ENCODE data around the gene PFN1.

Gene PFN1

GRCh38 chr17:4948166-4948930, at the start of gene PFN1:
Gene PFN1, minus strand, starts transcription at chr17:4948530. Its CDS starts 136 bp downstream, at chr17:4948394.
- H3K27me3 ChIP-seq (ENCODE audit: insufficient read depth, low read length) = no peaks in the 10 kb centered on the region

GRCh38 chr17:4997302-4998026, 49.1 kb upstream of the PFN1 start, which contains the start of the genes INCA1 and KIF1C:
Gene INCA1, minus strand, starts transcription at chr17:4997522. Its CDS starts 3,085 bp downstream, at chr17:4994437.
Gene KIF1C, plus strand, starts transcription at chr17:4997950. Its CDS starts 2,297 bp downstream, at chr17:5000247.
- peaks cover 20% of the 10 kb centered on the region for H3K36me3 ChIP-seq (ENCODE audit: insufficient read depth, low read length)
- peak within 1 kb of the TSS; percentile 78 for H2AFZ ChIP-seq (ENCODE audit: low read depth, low read length)
- H3K27me3 ChIP-seq (ENCODE audit: insufficient read depth, low read length) = no peaks in the 10 kb centered on the region
- H3K9me3 ChIP-seq (ENCODE audit: low read length) = no peaks in the 10 kb centered on the region
- H3K4me3 ChIP-seq (ENCODE audit: low read length) = peak within 1 kb of the TSS; percentile 58
- peaks cover 19% of the 10 kb centered on the region for H3K4me1 ChIP-seq (ENCODE audit: insufficient read depth, low read length)

More at GRCh38 chr17:4948166-4948930, at the start of gene PFN1:
- no peaks in the 10 kb centered on the region for H3K9me3 ChIP-seq (ENCODE audit: low read length)
- peak within 1 kb of the TSS; percentile 74 for H2AFZ ChIP-seq (ENCODE audit: low read depth, low read length)
- peaks cover 36% of the 10 kb centered on the region for H3K36me3 ChIP-seq (ENCODE audit: insufficient read depth, low read length)
- peaks cover 37% of the 10 kb centered on the region for H3K4me1 ChIP-seq (ENCODE audit: insufficient read depth, low read length)
- peak within 1 kb of the TSS; percentile 84 for H3K4me3 ChIP-seq (ENCODE audit: low read length)

GRCh38 chr17:4994081-4994595, 45.8 kb upstream of the PFN1 start:
- H3K36me3 ChIP-seq (ENCODE audit: insufficient read depth, low read length) = no peaks in the 10 kb centered on the region
- peaks cover 14% of the 10 kb centered on the region for H3K4me1 ChIP-seq (ENCODE audit: insufficient read depth, low read length)

GRCh38 chr17:4987767-4988567, 39.6 kb upstream of the PFN1 start:
- no peaks in the 10 kb centered on the region for H3K9me3 ChIP-seq (ENCODE audit: low read length)
- H3K4me1 ChIP-seq (ENCODE audit: insufficient read depth, low read length) = no peaks in the 10 kb centered on the region
- peak overlapping the region; percentile 45 for H3K4me3 ChIP-seq (ENCODE audit: low read length)
- H2AFZ ChIP-seq (ENCODE audit: low read depth, low read length) = peak overlapping the region; percentile 53
- H3K27me3 ChIP-seq (ENCODE audit: insufficient read depth, low read length) = peaks cover 21% of the 10 kb centered on the region
- no peaks in the 10 kb centered on the region for H3K36me3 ChIP-seq (ENCODE audit: insufficient read depth, low read length)

More at GRCh38 chr17:4994081-4994595, 45.8 kb upstream of the PFN1 start:
- Histone ChIP-seq H3K4me3 (ENCODE audit: low read length) (no peak overlapping the region), H2AFZ (ENCODE audit: low read depth, low read length) (no peak overlapping the region), H3K9me3 (ENCODE audit: low read length) (no peaks in the 10 kb centered on the region), H3K27me3 (ENCODE audit: insufficient read depth, low read length) (peaks cover 3% of the 10 kb centered on the region)

- Histone ChIP-seq H3K27me3 (ENCODE audit: insufficient read depth, low read length) (peaks cover 21% of the 10 kb centered on the region), H3K9me3 (ENCODE audit: low read length) (no peaks in the 10 kb centered on the region), H3K4me3 (ENCODE audit: low read length) (peak within 1 kb of the TSS; percentile 45), H2AFZ (ENCODE audit: low read depth, low read length) (peak within 1 kb of the TSS; percentile 53), H3K36me3 (ENCODE audit: insufficient read depth, low read length) (no peaks in the 10 kb centered on the region), H3K4me1 (ENCODE audit: insufficient read depth, low read length) (no peaks in the 10 kb centered on the region)
These were observed 38.8 kb upstream of the PFN1 start, which contains the start of gene CAMTA2 for GRCh38 chr17:4986951-4987766. Gene CAMTA2, minus strand, starts transcription at chr17:4987675. Its CDS starts 1,453 bp downstream, at chr17:4986222.

GRCh38 chr17:4986403-4986802, 38.1 kb upstream of the PFN1 start:
- peaks cover 21% of the 10 kb centered on the region for H3K27me3 ChIP-seq (ENCODE audit: insufficient read depth, low read length)
- H3K9me3 ChIP-seq (ENCODE audit: low read length) = no peaks in the 10 kb centered on the region
- H2AFZ ChIP-seq (ENCODE audit: low read depth, low read length) = no peak overlapping the region
- H3K4me1 ChIP-seq (ENCODE audit: insufficient read depth, low read length) = no peaks in the 10 kb centered on the region
- no peak overlapping the region for H3K4me3 ChIP-seq (ENCODE audit: low read length)
- H3K36me3 ChIP-seq (ENCODE audit: insufficient read depth, low read length) = no peaks in the 10 kb centered on the region

GRCh38 chr17:4982305-4982704, 34.0 kb upstream of the PFN1 start:
- Histone ChIP-seq H2AFZ (ENCODE audit: low read depth, low read length) (no peak overlapping the region), H3K27me3 (ENCODE audit: insufficient read depth, low read length) (peaks cover 2% of the 10 kb centered on the region), H3K36me3 (ENCODE audit: insufficient read depth, low read length) (no peaks in the 10 kb centered on the region), H3K4me1 (ENCODE audit: insufficient read depth, low read length) (no peaks in the 10 kb centered on the region), H3K9me3 (ENCODE audit: low read length) (no peaks in the 10 kb centered on the region), H3K4me3 (ENCODE audit: low read length) (no peak overlapping the region)

GRCh38 chr17:4980644-4981216, 32.4 kb upstream of the PFN1 start:
- no peaks in the 10 kb centered on the region for H3K27me3 ChIP-seq (ENCODE audit: insufficient read depth, low read length)
- no peak overlapping the region for H3K4me3 ChIP-seq (ENCODE audit: low read length)
- H3K4me1 ChIP-seq (ENCODE audit: insufficient read depth, low read length) = no peaks in the 10 kb centered on the region
- no peak overlapping the region for H2AFZ ChIP-seq (ENCODE audit: low read depth, low read length)
- no peaks in the 10 kb centered on the region for H3K36me3 ChIP-seq (ENCODE audit: insufficient read depth, low read length)
- H3K9me3 ChIP-seq (ENCODE audit: low read length) = no peaks in the 10 kb centered on the region

- Histone ChIP-seq H3K4me1 (ENCODE audit: insufficient read depth, low read length) (no peaks in the 10 kb centered on the region), H3K27me3 (ENCODE audit: insufficient read depth, low read length) (no peaks in the 10 kb centered on the region), H2AFZ (ENCODE audit: low read depth, low read length) (no peak overlapping the region), H3K9me3 (ENCODE audit: low read length) (no peaks in the 10 kb centered on the region), H3K36me3 (ENCODE audit: insufficient read depth, low read length) (no peaks in the 10 kb centered on the region), H3K4me3 (ENCODE audit: low read length) (no peak overlapping the region)
These were observed 30.4 kb upstream of the PFN1 start for GRCh38 chr17:4978726-4979125.

GRCh38 chr17:4974115-4974670, 25.9 kb upstream of the PFN1 start:
- Histone ChIP-seq H3K4me1 (ENCODE audit: insufficient read depth, low read length) (peaks cover 9% of the 10 kb centered on the region), H3K4me3 (ENCODE audit: low read length) (no peak overlapping the region), H3K36me3 (ENCODE audit: insufficient read depth, low read length) (peaks cover 3% of the 10 kb centered on the region), H2AFZ (ENCODE audit: low read depth, low read length) (no peak overlapping the region), H3K9me3 (ENCODE audit: low read length) (no peaks in the 10 kb centered on the region), H3K27me3 (ENCODE audit: insufficient read depth, low read length) (no peaks in the 10 kb centered on the region)

- Histone ChIP-seq H2AFZ (ENCODE audit: low read depth, low read length) (no peak overlapping the region), H3K36me3 (ENCODE audit: insufficient read depth, low read length) (peaks cover 3% of the 10 kb centered on the region)
These were observed 25.2 kb upstream of the PFN1 start for GRCh38 chr17:4973256-4974114.

More at GRCh38 chr17:4973256-4974114, 25.2 kb upstream of the PFN1 start:
- H3K9me3 ChIP-seq (ENCODE audit: low read length) = no peaks in the 10 kb centered on the region
- H3K4me1 ChIP-seq (ENCODE audit: insufficient read depth, low read length) = peaks cover 13% of the 10 kb centered on the region
- no peaks in the 10 kb centered on the region for H3K27me3 ChIP-seq (ENCODE audit: insufficient read depth, low read length)
- H3K4me3 ChIP-seq (ENCODE audit: low read length) = no peak overlapping the region
